Right renal cortex interstitium (tissue), 3 donors: ENCODE measurements around the gene ALG5. TPM values are rescaled to one million over a fixed set of nuclear protein-coding genes. Genes with fewer than 3 reads are reported as not detected.

ENCODE experiments used
- DNase-seq, 3 donors: peaks; one replicate each; pipeline ENCODE4 v3.0.0-alpha.2; 2013; ENCODE audit warnings: low read depth in 3 of 3, low spot score in 2 of 3
- polyA plus RNA-seq, 3 donors: library from polyadenylated mRNA; unstranded; fragments of 120-200 nt; gene quantifications; one replicate each; pipeline ENCODE4 v1.2.1, GENCODE V29; 2013; ENCODE audit not compliant: insufficient read length in 3 of 3

ALG5 gene
- polyA plus RNA-seq, 3 donors: 57.8 to 68.3 (median 67.3) TPM

DNA sequence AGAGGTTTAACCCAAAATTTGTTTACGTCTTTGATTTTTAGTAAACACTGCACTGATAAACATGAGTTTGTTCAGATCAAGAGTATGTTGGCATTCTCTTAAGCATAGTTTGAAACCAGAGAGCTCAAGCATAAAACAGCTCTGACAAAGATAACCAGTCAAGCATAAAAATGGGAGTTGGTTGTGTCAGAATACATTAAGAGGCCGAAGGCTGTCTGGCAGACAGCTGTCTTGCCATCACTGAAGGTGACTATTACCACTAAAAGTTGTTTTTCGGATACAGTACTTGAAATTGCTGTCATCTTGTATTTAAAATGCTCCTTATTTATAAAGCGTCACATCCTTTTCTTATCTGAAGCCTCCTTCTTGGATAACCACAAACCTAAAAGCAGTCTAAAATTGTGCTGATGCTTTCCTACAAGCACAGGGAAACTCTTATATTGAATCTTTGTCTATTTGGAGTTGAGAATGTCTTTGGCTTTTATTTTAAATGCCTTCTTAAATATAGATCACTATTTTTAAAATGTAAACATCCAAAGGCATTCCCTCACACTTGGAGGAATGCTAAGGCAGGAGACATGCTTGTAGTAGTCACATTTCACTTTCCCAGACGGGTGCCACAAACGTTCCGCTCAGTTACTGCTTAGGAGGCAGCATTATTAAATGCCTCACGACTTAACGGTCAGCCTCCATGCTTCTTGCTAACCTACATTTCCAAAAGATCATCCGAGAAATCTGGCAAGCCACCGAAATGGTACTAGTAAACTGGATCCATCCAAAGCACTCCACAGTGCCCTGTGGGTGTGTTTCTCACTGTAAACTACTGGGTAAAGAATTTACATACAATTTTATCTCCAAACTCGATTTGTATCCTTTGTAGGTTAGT is 80.7 kb downstream of the ALG5 start:
- peak in 2 of 3 donors; percentile 31 to 47 for DNase-seq

DNA sequence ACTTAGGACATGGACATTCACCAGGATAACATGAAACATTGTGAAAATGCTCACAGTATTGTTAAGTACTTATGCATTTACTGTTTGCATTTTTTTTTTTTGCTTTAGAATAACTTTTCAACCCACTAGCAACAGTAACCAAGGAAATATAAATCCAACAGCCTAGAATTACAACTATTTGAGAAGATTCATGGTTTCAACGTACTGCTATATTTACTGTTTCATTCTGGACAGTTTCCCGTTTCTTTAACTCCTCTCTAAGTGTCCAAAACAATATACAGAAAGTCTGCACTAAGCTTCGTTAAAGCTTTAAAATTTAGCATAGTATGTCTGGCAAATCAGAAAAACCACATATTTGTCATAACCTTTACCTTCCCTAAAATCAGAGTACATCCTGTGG is 81.8 kb downstream of the ALG5 start:
- peak in 2 of 3 donors; percentile 25 to 41 for DNase-seq

- DNase-seq: no peak
Observed at GRCh38 chr13:36915896-36916640, 83.1 kb downstream of the ALG5 start.

DNA sequence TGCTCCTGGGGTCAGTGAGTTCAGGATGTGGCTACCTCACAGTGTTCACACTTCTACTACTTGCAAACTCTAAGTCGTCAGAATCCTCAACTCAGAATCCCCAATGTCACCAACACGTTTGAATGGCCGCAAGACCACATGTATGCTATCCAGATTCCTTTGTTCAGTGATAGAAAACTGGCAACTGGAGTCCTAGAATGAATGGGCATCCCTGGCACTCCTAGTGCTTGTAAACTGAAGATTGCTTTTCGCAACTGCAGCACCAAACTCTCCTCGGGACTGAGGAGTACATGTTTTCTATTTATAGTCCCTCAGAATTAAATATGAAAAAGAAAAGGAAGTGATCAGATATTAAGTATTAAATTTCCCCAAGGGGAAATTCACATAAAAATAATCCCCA is 84.0 kb downstream of the ALG5 start:
- no peak for DNase-seq

DNA sequence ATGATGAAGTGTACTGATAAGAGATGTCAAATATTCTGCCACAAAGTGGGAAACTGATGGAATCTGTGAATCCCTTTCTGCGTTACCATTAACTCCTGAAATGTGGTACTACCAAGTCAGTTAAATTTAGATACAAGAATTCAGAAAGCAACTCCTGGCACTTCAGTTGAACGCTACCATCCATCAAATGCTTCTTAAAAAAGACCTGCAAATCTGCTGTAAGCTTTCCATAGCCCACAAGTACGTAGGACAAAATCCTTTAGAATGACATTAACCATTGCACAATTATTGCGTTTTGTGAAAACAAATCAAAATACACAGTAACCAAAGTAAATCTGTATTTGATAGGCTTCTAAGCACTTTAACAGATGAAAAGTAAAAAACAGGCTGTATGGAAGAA is 84.5 kb downstream of the ALG5 start:
- DNase-seq: no peak

DNA sequence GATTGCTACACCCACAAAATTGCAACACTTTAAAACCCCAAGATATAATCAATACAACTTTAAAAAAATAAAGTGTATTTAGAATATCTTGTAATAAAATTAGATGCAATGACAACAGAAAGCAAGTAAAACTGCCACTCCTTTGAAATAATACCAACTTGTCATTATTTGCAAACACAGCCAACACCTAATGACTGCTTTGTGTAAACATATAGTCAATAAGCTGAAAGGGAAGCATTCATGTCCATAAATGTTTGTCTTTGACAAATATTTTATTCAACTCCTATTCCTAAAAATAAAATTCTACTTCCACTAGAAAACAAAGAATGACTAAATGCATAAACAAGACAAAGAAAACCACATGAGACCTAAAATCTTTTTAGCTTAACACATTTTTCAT is 85.7 kb downstream of the ALG5 start:
- DNase-seq: no peak

GRCh38 chr13:36912973-36913372 is 86.2 kb downstream of the ALG5 start:
- DNase-seq: no peak

- DNase-seq: no peak
Observed at GRCh38 chr13:36912369-36912768, 86.8 kb downstream of the ALG5 start.

DNA sequence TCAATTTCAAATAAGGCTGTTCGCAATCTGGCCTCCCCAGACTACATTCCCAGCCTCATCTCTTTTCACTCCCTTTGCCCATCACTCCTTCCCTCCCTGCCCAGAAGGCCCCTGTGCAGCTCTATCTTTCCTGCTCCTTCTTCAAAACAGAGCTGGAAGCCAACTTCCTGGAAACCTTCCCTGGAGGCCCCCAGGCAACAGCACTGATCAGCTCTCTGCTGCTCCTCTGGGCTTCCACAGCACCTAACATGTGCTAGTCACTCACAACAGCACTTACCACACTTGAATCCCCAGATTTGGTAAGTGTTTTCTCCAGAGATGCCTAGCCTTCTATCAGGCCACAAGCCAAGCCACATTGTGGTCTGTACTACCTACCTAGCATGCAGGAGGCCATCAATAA is 88.6 kb downstream of the ALG5 start:
- no peak for DNase-seq

- no peak for DNase-seq
Observed at GRCh38 chr13:36907821-36908220, 91.3 kb downstream of the ALG5 start.

DNA sequence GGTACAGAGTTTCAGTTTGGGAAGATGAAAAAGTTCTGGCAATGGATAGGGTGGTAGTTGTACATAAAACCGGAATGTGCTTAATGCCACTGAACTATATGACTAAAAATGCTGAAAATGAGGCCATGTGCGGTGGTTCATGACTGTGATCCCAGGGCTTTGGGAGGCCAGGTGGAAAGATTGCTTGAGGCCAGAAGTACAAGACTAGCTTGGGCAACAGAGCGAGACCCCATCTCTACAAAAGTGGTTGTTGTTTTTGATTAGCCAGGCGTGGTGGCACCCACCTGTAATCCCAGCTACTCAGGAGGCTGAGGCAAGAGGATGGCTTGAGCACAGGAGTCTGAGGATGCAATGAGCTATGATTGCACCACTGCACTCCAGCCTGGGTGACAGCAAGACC is 91.9 kb downstream of the ALG5 start:
- DNase-seq: no peak

DNA sequence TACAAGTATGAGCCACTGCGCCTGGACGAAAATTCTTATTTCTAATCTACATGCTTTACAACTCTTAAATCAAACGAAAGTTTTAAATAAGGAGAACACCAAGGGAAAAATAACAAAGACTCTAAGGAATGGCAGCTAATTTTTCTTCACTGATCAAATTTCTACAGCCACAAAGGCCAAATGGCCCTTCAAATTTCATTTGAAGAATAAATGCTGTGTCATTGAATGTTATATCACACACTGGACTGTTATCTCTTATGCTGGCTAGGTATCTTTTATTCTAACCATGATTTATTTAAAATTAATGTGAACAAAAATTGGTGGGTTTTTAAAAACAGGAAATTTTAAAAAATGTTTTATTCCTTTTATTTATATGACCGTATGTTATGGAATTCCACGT is 93.2 kb downstream of the ALG5 start:
- DNase-seq: no peak

DNA sequence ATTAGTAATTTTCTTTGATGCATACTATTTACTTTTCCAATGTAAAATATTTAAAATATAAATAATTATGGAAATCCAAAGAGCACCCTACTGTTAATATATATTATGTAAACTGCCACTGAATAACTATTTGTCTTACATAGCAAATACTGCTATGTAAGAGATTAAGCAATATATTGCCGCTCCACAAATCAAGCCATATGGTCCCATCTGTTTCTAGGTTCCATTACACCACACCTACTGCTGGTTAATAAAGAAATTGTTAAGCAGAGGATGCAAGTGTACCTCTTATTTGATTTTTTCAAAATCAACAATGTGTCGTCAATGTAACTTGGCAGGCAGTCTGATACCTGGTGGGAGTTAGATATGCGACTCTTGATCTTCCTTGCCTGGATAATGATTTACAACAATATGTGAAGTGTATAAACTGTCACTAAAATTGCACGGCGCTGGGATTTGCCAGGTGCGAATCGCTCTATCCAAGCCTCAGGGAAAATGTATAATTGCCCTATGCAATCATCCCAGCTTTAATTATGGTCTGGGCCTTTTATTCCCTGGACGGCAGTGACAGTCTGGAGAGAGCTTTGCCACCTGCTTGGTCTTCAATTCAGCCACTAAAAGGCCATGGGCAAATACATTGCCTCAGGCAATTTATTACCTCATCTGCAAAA is 95.1 kb downstream of the ALG5 start:
- DNase-seq: no peak

Other genes starting within 250 kb of the ALG5 start
- 10 to 100 TPM; 12.1 to 14.5 (median 14.2) TPM for gene RFXAP, start 180.1 kb downstream of the ALG5 start, polyA plus RNA-seq
- 10 to 100 TPM; 29.3 to 32.4 (median 30.6) TPM for gene SMAD9, start 79.1 kb downstream of the ALG5 start, polyA plus RNA-seq
- 10 to 100 TPM; 54.5 to 67.4 (median 67.3) TPM for gene EXOSC8, start 1.4 kb upstream of the ALG5 start, polyA plus RNA-seq
- 10 to 100 TPM; 89.7 to 93.3 (median 92.2) TPM for gene SUPT20H, start 60.3 kb upstream of the ALG5 start, polyA plus RNA-seq
- under 1 TPM; 0.12 to 0.18 (median 0.18) TPM for gene CSNK1A1L, start 106.3 kb upstream of the ALG5 start, polyA plus RNA-seq